ENCODE data around the gene ALDH4A1.
"Not testable (repeated sequence)": the region's sequence is repeated elsewhere in the genome, so short reads cannot be mapped to it uniquely, and the experiment has no call there.

ALDH4A1 gene

GRCh38 chr1:18900303-18900841, 2.0 kb downstream of the ALDH4A1 start:
- no peak for DNase-seq (ENCODE audit: low read depth)

- DNase-seq (ENCODE audit: low read depth): no peak
Observed at GRCh38 chr1:18899363-18900049, 2.8 kb downstream of the ALDH4A1 start.

- DNase-seq (ENCODE audit: low read depth): no peak
Observed at GRCh38 chr1:18898567-18898966, 3.8 kb downstream of the ALDH4A1 start.

GRCh38 chr1:18895317-18895716, 7.0 kb downstream of the ALDH4A1 start:
- no peak for DNase-seq (ENCODE audit: low read depth)

GRCh38 chr1:18893120-18893519, 9.2 kb downstream of the ALDH4A1 start:
- DNase-seq (ENCODE audit: low read depth): no peak

GRCh38 chr1:18891858-18892257, 10.5 kb downstream of the ALDH4A1 start:
- DNase-seq (ENCODE audit: low read depth): not testable (repeated sequence)

- DNase-seq (ENCODE audit: low read depth): no peak
Observed at GRCh38 chr1:18891426-18891780, 11.0 kb downstream of the ALDH4A1 start.

- no peak for DNase-seq (ENCODE audit: low read depth)
Observed at GRCh38 chr1:18890706-18891425, 11.5 kb downstream of the ALDH4A1 start.

- no peak for DNase-seq (ENCODE audit: low read depth)
Observed at GRCh38 chr1:18886003-18886335, 16.4 kb downstream of the ALDH4A1 start.

GRCh38 chr1:18885311-18886002, 16.9 kb downstream of the ALDH4A1 start:
- DNase-seq (ENCODE audit: low read depth): no peak

- DNase-seq (ENCODE audit: low read depth): no peak
Observed at GRCh38 chr1:18884727-18885126, 17.6 kb downstream of the ALDH4A1 start.

GRCh38 chr1:18884419-18884717, 18.0 kb downstream of the ALDH4A1 start:
- DNase-seq (ENCODE audit: low read depth): no peak

GRCh38 chr1:18883636-18884418, 18.5 kb downstream of the ALDH4A1 start:
- DNase-seq (ENCODE audit: low read depth): peak; percentile 49

- no peak for DNase-seq (ENCODE audit: low read depth)
Observed at GRCh38 chr1:18883079-18883478, 19.3 kb downstream of the ALDH4A1 start.

GRCh38 chr1:18882486-18882885, 19.9 kb downstream of the ALDH4A1 start:
- DNase-seq (ENCODE audit: low read depth): no peak

- DNase-seq (ENCODE audit: low read depth): no peak
Observed at GRCh38 chr1:18881642-18882431, 20.5 kb downstream of the ALDH4A1 start.

GRCh38 chr1:18881164-18881563, 21.2 kb downstream of the ALDH4A1 start:
- DNase-seq (ENCODE audit: low read depth): no peak

GRCh38 chr1:18880585-18880984, 21.8 kb downstream of the ALDH4A1 start:
- DNase-seq (ENCODE audit: low read depth): no peak

GRCh38 chr1:18879791-18880309, 22.5 kb downstream of the ALDH4A1 start:
- DNase-seq (ENCODE audit: low read depth): no peak

GRCh38 chr1:18879215-18879790, 23.1 kb downstream of the ALDH4A1 start:
- DNase-seq (ENCODE audit: low read depth): no peak

All from activated T-helper 9 cell treated with anti-CD3 and anti-CD28 coated beads, Interleukin-2, amount 50 U/mL, for 16 hours (primary cell).